K562 (cell line): Measurements from ENCODE around the gene AP3M1. TPM values are rescaled to one million over a fixed set of nuclear protein-coding genes. Genes with fewer than 3 reads are reported as not detected.

Experiments used
- CUX1 ChIP-seq: fragments of 200-800 bp; sonication (Bioruptor generic); IDR thresholded peaks from 2 replicates; pipeline ENCODE4 v1.6.1; 2016; ENCODE audit warnings: missing genetic modification characterization, missing compliant biosample characterization
- JUND ChIP-seq, 2 experiments: IDR thresholded peaks; 2 replicates in 1 of 2; 3 replicates in 1 of 2; pipeline ENCODE4 v1.6.1; 2011; ENCODE audit warnings: borderline replicate concordance in 2 of 2, low read depth in 2 of 2, low read length in 2 of 2, improper control_type of control experiment in 1 of 2, missing biosample characterization in 1 of 2, missing genetic modification characterization in 1 of 2, missing genetic modification reagents in 1 of 2
- MITF ChIP-seq: IDR thresholded peaks from 2 replicates; pipeline ENCODE4 v1.6.1; 2014; ENCODE audit warnings: antibody characterized with exemption
- PATZ1 ChIP-seq: fragments of 250-450 bp; sonication (Bioruptor Pico); IDR thresholded peaks from 2 replicates; pipeline ENCODE4 v1.5.0; 2020; ENCODE audit warnings: mild to moderate bottlenecking, borderline replicate concordance
- PML ChIP-seq: IDR thresholded peaks from 2 replicates; pipeline ENCODE4 v1.6.1; 2012; ENCODE audit warnings: low read length, inconsistent platforms
- RBM34 ChIP-seq: fragments of 200-400 bp; formaldehyde crosslinking; IDR thresholded peaks from 2 replicates; pipeline ENCODE4 v1.6.1; 2018; ENCODE audit warnings: low read length, borderline replicate concordance; ENCODE audit not compliant: insufficient read depth
- RFX5 ChIP-seq: IDR thresholded peaks from 2 replicates; pipeline ENCODE4 v1.6.1; 2011; ENCODE audit warnings: low read depth, mild to moderate bottlenecking, improper control_type of control experiment, low read length
- SPI1 ChIP-seq: IDR thresholded peaks from 2 replicates; pipeline ENCODE4 v1.6.1; 2011; ENCODE audit warnings: low read depth, low read length, control low read depth, borderline replicate concordance
- XRCC5 ChIP-seq: fragments of 200-400 bp; formaldehyde crosslinking; IDR thresholded peaks from 2 replicates; pipeline ENCODE4 v1.6.1; 2017; ENCODE audit warnings: low read depth, mild to moderate bottlenecking, low read length
- polyA plus RNA-seq, 8 experiments: library from polyadenylated mRNA; depleted of rRNA in 4 of 8; stranded (reverse) in 5 of 8; unstranded in 3 of 8; fragments of >200 nt; fragmentation: Nextera tagmentation in 2 of 8; fragmentation: Illumina TruSeq in 1 of 8; extraction: Ambion mirVana in 2 of 8; extraction: Trizol in 1 of 8; gene quantifications; 2 replicates each; pipeline versions ENCODE4 v1.2.1 to v1.2.3, GENCODE V29; 2011 to 2014; ENCODE audit warnings: inconsistent platforms in 1 of 8, missing spikeins in 1 of 8
- total RNA-seq, 7 experiments: library from RNA; depleted of rRNA in 6 of 7; stranded (reverse); fragments of >200 nt in 6 of 7; fragmentation: Illumina TruSeq in 2 of 7; extraction: Trizol in 2 of 7; gene quantifications; 2 replicates each; pipeline versions ENCODE4 v1.2.1 to v1.2.3, GENCODE V29; 2011 to 2021; ENCODE audit warnings: low replicate concordance in 1 of 7
- TF ChIP-seq, protein P1 (sequence below): fragments of 250-450 bp; sonication (Bioruptor Pico); IDR thresholded peaks from 2 replicates; pipeline ENCODE4 v1.4.0; 2020; ENCODE audit warnings: mild to moderate bottlenecking
- TF ChIP-seq, protein P2 (sequence below): sonication (generic); formaldehyde crosslinking; IDR thresholded peaks from 2 replicates; pipeline ENCODE4 v1.8.0; 2022; ENCODE audit warnings: missing genetic modification reagents, mild to moderate bottlenecking, moderate library complexity, borderline replicate concordance
- TF ChIP-seq, protein P3 (sequence below): sonication (generic); formaldehyde crosslinking; IDR thresholded peaks from 2 replicates; pipeline ENCODE4 v1.8.0; 2022; ENCODE audit warnings: mild to moderate bottlenecking, missing genetic modification reagents
- TF ChIP-seq, protein P4 (sequence below): sonication (generic); formaldehyde crosslinking; IDR thresholded peaks from 2 replicates; pipeline ENCODE4 v1.9.0; 2022; ENCODE audit warnings: mild to moderate bottlenecking, missing genetic modification reagents

The AP3M1 gene
- total and polyA plus RNA-seq, 9 of the 15 experiments (the other 6 are each of a cell fraction or from before 2014, with no cell fraction given) = 44.3 to 135 (median 67.6) TPM

GRCh38 chr10:74177140-74177677 is 26.6 kb upstream of the AP3M1 start (continued):
- TF ChIP-seq JUND (IDR thresholded peaks at IDR 0.05; ENCODE audit: borderline replicate concordance, low read depth, low read length) (no peak), JUND (tag; IDR thresholded peaks at IDR 0.05; ENCODE audit: borderline replicate concordance, low read depth, low read length) (no peak), SPI1 (no peak), CUX1 (CRISPR knock-in tag) (no peak), MITF (no peak), RFX5 (no peak), PML (no peak), XRCC5 (no peak), RBM34 (no peak), PATZ1 (CRISPR knock-in tag) (no peak)
- TF ChIP-seq, protein P1, sequence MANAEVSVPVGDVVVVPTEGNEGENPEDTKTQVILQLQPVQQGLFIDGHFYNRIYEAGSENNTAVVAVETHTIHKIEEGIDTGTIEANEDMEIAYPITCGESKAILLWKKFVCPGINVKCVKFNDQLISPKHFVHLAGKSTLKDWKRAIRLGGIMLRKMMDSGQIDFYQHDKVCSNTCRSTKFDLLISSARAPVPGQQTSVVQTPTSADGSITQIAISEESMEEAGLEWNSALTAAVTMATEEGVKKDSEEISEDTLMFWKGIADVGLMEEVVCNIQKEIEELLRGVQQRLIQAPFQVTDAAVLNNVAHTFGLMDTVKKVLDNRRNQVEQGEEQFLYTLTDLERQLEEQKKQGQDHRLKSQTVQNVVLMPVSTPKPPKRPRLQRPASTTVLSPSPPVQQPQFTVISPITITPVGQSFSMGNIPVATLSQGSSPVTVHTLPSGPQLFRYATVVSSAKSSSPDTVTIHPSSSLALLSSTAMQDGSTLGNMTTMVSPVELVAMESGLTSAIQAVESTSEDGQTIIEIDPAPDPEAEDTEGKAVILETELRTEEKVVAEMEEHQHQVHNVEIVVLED (CRISPR knock-in tag) = no peak
- TF ChIP-seq, protein P2, sequence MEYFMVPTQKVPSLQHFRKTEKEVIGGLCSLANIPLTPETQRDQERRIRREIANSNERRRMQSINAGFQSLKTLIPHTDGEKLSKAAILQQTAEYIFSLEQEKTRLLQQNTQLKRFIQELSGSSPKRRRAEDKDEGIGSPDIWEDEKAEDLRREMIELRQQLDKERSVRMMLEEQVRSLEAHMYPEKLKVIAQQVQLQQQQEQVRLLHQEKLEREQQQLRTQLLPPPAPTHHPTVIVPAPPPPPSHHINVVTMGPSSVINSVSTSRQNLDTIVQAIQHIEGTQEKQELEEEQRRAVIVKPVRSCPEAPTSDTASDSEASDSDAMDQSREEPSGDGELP (CRISPR knock-in tag) = no peak
- TF ChIP-seq, protein P3, sequence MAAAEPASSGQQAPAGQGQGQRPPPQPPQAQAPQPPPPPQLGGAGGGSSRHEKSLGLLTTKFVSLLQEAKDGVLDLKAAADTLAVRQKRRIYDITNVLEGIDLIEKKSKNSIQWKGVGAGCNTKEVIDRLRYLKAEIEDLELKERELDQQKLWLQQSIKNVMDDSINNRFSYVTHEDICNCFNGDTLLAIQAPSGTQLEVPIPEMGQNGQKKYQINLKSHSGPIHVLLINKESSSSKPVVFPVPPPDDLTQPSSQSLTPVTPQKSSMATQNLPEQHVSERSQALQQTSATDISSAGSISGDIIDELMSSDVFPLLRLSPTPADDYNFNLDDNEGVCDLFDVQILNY (CRISPR knock-in tag) = no peak
- TF ChIP-seq, protein P4, sequence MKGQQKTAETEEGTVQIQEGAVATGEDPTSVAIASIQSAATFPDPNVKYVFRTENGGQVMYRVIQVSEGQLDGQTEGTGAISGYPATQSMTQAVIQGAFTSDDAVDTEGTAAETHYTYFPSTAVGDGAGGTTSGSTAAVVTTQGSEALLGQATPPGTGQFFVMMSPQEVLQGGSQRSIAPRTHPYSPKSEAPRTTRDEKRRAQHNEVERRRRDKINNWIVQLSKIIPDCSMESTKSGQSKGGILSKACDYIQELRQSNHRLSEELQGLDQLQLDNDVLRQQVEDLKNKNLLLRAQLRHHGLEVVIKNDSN = no peak
